ENCODE measurements around the gene MVD. TPM values are rescaled to one million over a fixed set of nuclear protein-coding genes. Genes with fewer than 3 reads are reported as not detected.

MVD gene
- total RNA-seq, 1 donor from 2014 or later: 71.8 TPM

DNA sequence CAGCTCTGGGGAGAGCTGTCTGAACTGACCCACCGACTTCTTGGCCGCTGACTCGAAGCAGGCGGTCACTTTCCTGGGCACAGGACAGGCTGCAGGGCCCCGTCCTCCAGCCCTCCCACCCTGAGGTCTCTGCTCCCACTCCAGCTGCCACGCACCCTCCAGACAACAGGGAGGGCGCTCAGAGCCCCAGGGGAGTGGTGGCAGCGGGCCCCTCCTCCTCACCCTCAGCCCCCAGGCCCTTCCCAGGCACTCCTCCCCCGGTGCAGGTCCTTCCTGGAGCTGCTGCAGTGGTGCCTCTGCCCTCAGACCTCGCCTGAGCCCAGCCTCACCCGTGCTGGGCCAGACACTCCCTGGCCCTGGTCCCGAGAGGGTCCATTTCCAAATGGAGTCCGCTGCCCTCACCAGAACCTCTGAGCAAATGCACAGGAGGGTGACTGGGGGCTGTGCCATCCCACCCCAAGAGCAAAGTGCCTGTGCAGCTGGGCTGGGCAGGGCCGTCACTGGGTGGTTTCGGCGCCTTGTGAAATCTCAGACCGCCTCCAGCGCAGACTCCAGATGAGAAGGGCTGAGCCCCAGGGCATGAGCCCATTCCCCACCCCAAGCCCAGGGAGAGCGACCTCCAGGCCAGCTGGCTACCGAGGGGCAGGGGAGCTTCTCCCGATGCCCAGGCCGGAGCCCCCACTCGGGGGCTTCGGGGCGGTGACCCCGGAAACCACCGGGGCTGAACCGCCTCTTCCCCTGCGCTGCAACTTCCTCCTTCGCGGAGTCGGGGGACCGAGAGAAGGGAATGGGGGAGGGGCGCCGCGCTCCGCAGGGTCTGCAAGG, 12.8 kb downstream of the MVD start:
- no peaks in the 10 kb centered on the region for H3K9me3 ChIP-seq
- peak overlapping the region; percentile 91 for H3K4me3 ChIP-seq
- H3K27ac ChIP-seq: peak overlapping the region; percentile 90
- H3K27me3 ChIP-seq (ENCODE audit: low read depth): no peaks in the 10 kb centered on the region
- TF ChIP-seq, protein P1, sequence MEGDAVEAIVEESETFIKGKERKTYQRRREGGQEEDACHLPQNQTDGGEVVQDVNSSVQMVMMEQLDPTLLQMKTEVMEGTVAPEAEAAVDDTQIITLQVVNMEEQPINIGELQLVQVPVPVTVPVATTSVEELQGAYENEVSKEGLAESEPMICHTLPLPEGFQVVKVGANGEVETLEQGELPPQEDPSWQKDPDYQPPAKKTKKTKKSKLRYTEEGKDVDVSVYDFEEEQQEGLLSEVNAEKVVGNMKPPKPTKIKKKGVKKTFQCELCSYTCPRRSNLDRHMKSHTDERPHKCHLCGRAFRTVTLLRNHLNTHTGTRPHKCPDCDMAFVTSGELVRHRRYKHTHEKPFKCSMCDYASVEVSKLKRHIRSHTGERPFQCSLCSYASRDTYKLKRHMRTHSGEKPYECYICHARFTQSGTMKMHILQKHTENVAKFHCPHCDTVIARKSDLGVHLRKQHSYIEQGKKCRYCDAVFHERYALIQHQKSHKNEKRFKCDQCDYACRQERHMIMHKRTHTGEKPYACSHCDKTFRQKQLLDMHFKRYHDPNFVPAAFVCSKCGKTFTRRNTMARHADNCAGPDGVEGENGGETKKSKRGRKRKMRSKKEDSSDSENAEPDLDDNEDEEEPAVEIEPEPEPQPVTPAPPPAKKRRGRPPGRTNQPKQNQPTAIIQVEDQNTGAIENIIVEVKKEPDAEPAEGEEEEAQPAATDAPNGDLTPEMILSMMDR (IDR thresholded peaks at IDR 0.05): no peak
- DNase-seq (peak; percentile 79), ATAC-seq (peak; percentile 60 to 61)
- intact Hi-C loops (cut with DNase I): no loop called here
- peaks cover 29% of the 10 kb centered on the region for H3K4me1 ChIP-seq
- H3K36me3 ChIP-seq: peaks cover 31% of the 10 kb centered on the region

DNA sequence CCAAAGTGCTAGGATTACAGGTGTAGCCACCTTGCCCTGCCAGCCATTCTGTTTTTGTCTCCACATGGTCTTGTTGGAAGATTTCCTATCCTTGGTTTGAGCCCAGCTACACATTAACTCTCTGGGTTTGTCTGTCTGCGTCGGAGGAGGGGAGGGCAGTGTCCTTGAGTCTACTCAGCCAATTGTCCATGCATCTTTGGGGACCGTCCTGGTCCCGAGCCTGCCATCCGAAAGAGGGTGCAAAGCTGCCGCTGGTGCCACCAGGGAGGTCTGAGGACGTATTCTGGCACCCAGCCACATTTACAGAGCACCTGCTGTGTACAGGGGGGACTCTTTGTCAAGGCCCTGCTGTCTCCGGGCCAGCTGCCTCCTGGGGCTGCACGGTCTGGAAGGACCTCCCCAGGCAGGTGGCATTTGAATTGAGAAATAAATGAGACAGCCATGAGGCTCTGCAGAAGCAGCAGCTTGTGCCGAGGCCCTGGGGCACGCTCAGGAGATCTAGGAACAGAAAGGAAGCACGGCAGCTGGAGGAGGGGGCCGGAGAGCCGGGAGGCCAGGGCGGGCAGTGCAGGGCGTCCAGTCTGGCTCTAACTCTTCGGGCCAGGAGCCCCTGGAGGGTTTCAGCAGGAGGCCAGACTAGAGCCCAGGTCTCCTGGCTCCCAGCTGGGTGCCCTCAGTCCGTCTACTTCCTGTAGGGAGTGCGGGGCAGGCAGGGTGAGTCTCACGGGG, 13.5 kb downstream of the MVD start:
- Histone ChIP-seq H3K4me1 (peaks cover 29% of the 10 kb centered on the region), H3K27me3 (ENCODE audit: low read depth) (no peaks in the 10 kb centered on the region), H3K36me3 (peaks cover 23% of the 10 kb centered on the region), H3K27ac (peak overlapping the region; percentile 90), H3K9me3 (no peaks in the 10 kb centered on the region), H3K4me3 (peak overlapping the region; percentile 91)
- no peak for ATAC-seq
- intact Hi-C loops (cut with DNase I): no loop called here
- TF ChIP-seq, protein P1 (IDR thresholded peaks at IDR 0.05): no peak
- peak; percentile 55 for DNase-seq

DNA sequence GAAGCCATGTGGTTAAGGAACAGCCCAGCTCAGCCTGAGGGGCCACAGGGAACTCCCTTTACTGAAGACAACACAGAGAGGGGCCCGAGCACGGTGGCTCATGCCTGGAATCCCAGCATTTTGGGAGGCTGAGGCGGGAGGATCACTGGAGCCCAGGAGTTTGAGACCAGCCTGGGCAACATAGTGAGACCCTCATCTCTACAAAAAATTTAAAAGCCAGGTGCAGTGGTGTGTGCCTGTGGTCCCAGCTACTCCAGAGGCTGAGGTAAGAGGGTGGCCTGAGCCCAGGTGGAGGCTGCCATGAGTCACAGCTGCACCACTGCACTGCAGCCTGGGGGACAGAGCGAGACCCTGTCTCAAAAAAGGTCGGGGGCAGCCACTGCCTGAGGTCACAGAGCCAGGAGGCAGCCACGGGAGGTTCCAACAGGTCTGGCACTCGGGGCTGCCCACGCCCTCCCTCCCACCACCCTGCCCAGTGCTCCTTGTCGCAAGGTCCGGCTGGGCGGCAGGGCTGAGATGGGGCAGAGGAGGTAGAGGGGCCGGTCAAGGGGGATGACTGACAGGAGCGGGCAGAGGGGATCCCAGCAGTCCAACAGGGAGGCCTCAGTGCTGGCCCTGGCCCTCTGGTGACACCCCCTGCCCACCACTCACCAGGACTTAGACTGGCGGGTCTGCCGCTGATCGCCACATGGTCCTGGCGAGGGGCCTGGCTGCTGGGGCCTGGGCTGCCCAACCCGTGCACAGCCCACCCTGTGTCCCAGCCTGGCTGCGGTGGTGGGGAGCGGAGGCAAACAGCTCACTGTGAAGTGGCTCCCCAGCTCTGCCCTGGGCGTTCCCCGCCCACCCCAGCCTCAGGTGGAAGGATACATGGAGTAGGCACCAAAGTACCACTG, 15.5 kb downstream of the MVD start:
- DNase-seq (no peak), ATAC-seq (no peak)
- Histone ChIP-seq H3K9me3 (no peaks in the 10 kb centered on the region), H3K4me1 (peaks cover 29% of the 10 kb centered on the region), H3K27ac (no peak overlapping the region), H3K27me3 (ENCODE audit: low read depth) (no peaks in the 10 kb centered on the region), H3K36me3 (peaks cover 18% of the 10 kb centered on the region), H3K4me3 (no peak overlapping the region)
- intact Hi-C loops (cut with DNase I): no loop called here
- TF ChIP-seq, protein P1 (IDR thresholded peaks at IDR 0.05): no peak

DNA sequence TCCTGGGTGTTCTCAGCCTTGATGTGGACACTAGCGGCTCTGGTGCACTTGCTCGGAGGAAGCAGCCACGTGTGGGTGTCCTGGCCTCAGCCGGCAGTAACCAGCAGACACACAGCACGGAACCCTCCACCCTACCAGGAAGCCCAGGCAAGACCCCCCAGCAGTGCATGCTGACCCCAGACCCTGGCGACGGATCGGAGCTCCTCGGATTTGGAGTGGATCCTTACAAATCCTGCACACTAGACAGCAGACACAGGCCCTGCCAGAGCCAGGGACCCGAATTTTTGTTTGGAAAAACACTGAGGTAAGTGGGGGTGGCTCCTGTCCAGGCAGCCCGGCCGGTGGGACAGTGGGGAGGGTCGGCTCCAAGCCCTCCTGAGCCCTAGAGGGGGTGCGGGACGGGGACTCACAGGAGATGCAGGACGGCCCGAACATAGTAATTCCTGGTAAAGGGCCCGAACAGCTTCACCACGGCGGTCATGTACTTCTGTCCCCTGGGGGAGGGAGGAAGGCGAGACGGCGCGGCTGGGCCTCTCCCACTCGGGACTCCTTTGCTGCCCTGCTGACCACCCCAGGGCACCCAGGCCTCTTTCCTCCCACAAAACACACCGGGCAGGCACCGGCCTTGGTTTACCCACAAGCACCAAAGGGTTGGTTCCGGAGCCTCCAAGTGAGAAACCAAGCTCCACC, 16.4 kb downstream of the MVD start:
- intact Hi-C loops (cut with DNase I): no loop called here
- no peaks in the 10 kb centered on the region for H3K9me3 ChIP-seq
- H3K36me3 ChIP-seq: peaks cover 12% of the 10 kb centered on the region
- no peaks in the 10 kb centered on the region for H3K27me3 ChIP-seq (ENCODE audit: low read depth)
- H3K27ac ChIP-seq: no peak overlapping the region
- DNase-seq (no peak), ATAC-seq (no peak)
- H3K4me1 ChIP-seq: peaks cover 23% of the 10 kb centered on the region
- H3K4me3 ChIP-seq: no peak overlapping the region
- TF ChIP-seq, protein P1 (IDR thresholded peaks at IDR 0.05): no peak

DNA sequence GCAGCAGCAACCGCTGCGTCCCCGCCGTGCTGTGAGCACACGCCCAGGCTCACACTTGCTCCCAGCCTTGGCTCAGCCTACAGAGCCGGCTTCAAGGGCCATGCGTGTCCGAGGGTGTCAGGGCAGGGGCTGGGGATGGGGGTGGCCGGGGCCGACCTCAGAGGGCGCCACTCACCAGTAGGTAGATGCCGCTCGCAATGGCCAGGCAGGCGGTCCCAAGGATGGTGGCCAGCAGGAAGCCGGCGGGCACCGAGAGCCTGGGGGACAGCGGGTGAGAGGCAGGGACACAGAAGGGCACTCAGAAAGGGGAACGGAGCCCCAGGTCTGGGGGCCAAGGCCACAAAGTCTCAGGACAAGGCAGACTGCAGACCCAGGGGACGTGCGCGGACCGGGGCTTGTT, 16.9 kb downstream of the MVD start:
- H3K4me1 ChIP-seq: peaks cover 17% of the 10 kb centered on the region
- TF ChIP-seq, protein P1 (IDR thresholded peaks at IDR 0.05): no peak
- peaks cover 12% of the 10 kb centered on the region for H3K36me3 ChIP-seq
- ATAC-seq (no peak), DNase-seq (no peak)
- intact Hi-C loops (cut with DNase I): no loop called here
- no peaks in the 10 kb centered on the region for H3K9me3 ChIP-seq
- H3K4me3 ChIP-seq: no peak overlapping the region
- peaks cover under 1% of the 10 kb centered on the region for H3K27me3 ChIP-seq (ENCODE audit: low read depth)
- no peak overlapping the region for H3K27ac ChIP-seq

All from lower lobe of right lung (tissue), 2 donors.